Bronchial epithelial cell (primary cell): Measurements from ENCODE around the gene TGM6. TPM values are rescaled to one million over a fixed set of nuclear protein-coding genes. Genes with fewer than 3 reads are reported as not detected.
"Not testable (repeated sequence)": the region's sequence is repeated elsewhere in the genome, so short reads cannot be mapped to it uniquely, and the experiment has no call there.

Experiments
- DNase-seq: peaks from one replicate; pipeline ENCODE4 v3.0.0-alpha.2; 2010; ENCODE audit warnings: low read depth
- FAIRE-seq: peaks from 2 replicates; lab custom pipeline; 2011; peaks lifted over from hg19 to GRCh38; lab: Jason Lieb, UNC
- H3K27me3 ChIP-seq: 2 replicates; pipeline ENCODE4 v1.5.1; 2011; ENCODE audit warnings: low read length; ENCODE audit not compliant: control insufficient read depth, insufficient read depth
- H3K36me3 ChIP-seq: 2 replicates; pipeline ENCODE4 v1.5.1; 2011; ENCODE audit warnings: low read length; ENCODE audit not compliant: control insufficient read depth, insufficient read depth
- H3K4me3 ChIP-seq: 2 replicates; pipeline ENCODE4 v1.5.1; 2011; ENCODE audit warnings: mild to moderate bottlenecking, low read depth, low read length, control low read depth
- CTCF ChIP-seq: IDR thresholded peaks from 2 replicates; pipeline ENCODE4 v1.5.1; 2011; ENCODE audit warnings: mild to moderate bottlenecking, moderate library complexity, low read length, control low read depth, inconsistent platforms; ENCODE audit not compliant: insufficient read depth, severe bottlenecking
- total RNA-seq: library from RNA; depleted of rRNA; stranded (reverse); fragments of >200 nt; gene quantifications from 2 replicates; pipeline ENCODE4 v1.2.1, GENCODE V29; 2014

The TGM6 gene
- total RNA-seq, 1 donor from 2014 or later, result not detected

- Histone ChIP-seq H3K4me3 (no peak overlapping the region), H3K27me3 (no peaks in the 10 kb centered on the region), H3K36me3 (no peaks in the 10 kb centered on the region)
- FAIRE-seq (no peak), DNase-seq (peak; percentile 87)
- peak; percentile 53 for TF ChIP-seq CTCF
These were observed 21.7 kb downstream of the TGM6 start for GRCh38 chr20:2402271-2402980.

- no peak overlapping the region for H3K4me3 ChIP-seq
- no peaks in the 10 kb centered on the region for H3K27me3 ChIP-seq
- no peak for DNase-seq
- no peak for FAIRE-seq
- no peaks in the 10 kb centered on the region for H3K36me3 ChIP-seq
- no peak for TF ChIP-seq CTCF
These were observed 22.8 kb downstream of the TGM6 start for GRCh38 chr20:2403291-2404052.

- Histone ChIP-seq H3K4me3 (no peak overlapping the region), H3K27me3 (no peaks in the 10 kb centered on the region), H3K36me3 (no peaks in the 10 kb centered on the region)
- no peak for TF ChIP-seq CTCF
- DNase-seq (no peak), FAIRE-seq (no peak)
These were observed 25.0 kb downstream of the TGM6 start for GRCh38 chr20:2405693-2406065.

DNA sequence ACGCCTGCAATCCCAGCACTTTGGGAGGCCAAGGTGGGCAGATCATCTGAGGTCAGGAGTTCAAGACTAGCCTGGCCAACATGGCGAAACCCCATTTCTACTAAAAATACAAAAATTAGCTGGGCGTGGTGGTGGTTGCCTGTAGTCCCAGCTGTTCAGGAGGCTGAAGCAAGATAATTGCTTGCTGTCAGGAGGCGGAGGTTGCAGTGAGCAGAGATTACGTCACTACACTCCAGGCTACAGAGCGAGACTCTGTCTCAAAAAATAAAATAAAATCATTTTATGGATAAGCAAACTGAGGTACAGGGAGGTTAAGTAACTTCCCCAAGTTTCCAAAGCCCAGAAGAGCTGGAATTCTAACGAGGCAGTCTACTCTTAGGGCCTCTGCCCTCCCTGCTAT lies 26.7 kb downstream of the TGM6 start:
- not testable (repeated sequence) for H3K4me3 ChIP-seq, H3K36me3 ChIP-seq, H3K27me3 ChIP-seq, FAIRE-seq, DNase-seq

GRCh38 chr20:2408111-2408510 lies 27.4 kb downstream of the TGM6 start:
- no peak for TF ChIP-seq CTCF
- FAIRE-seq (no peak), DNase-seq (peak; percentile 7)
- Histone ChIP-seq H3K4me3 (no peak overlapping the region), H3K36me3 (no peaks in the 10 kb centered on the region), H3K27me3 (no peaks in the 10 kb centered on the region)

DNA sequence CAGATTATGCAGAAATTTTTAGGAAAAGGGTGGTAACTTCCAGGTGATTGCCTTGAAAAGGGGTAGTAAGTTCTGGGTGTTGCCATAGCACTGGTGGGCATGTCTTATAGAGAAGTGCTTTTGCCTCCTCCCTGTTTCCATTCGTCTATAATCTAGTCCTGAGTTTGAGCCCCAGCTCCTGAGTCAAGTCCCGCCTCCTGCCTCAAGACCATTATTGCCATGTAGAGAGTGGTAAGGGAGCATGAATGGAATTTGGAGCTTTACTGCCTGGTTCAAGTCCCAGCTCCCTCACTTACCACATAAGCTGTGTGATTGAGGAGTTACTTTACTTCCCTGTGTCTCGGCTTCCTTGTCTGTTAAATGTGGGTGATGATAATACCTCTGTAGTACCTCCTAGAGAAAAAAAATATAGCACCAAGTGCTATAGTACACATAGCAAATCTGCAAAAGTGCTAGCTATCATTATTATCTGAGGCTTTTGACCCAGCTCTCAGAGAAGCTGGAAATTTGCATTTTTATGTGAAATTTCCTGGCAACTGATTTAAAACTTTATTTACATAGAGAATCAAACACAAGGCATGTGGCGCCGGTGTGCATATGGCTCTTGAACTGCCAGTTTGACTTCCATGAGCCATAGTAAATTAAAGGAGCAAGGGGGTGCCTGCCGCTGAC lies 36.0 kb downstream of the TGM6 start:
- FAIRE-seq, result no peak
- peaks cover 2% of the 10 kb centered on the region for H3K27me3 ChIP-seq

More for the DNA sequence above, 36.0 kb downstream of the TGM6 start:
- no peak for DNase-seq
- TF ChIP-seq CTCF, result no peak
- Histone ChIP-seq H3K4me3 (no peak overlapping the region), H3K36me3 (no peaks in the 10 kb centered on the region)
